Endothelial cell of umbilical vein (primary cell): ENCODE measurements around the gene NPLOC4.

Experiments
- EZH2 ChIP-seq: IDR thresholded peaks from 2 replicates; pipeline ENCODE4 v1.6.1; 2012; ENCODE audit warnings: borderline replicate concordance, low read depth, mild to moderate bottlenecking, moderate library complexity, low read length, inconsistent platforms; ENCODE audit not compliant: severe bottlenecking
- POLR2A ChIP-seq: IDR thresholded peaks from 2 replicates; pipeline ENCODE4 v1.6.1; 2012; ENCODE audit warnings: low read depth, mild to moderate bottlenecking, control low read depth, low read length
- POLR2AphosphoS5 ChIP-seq: IDR thresholded peaks from 2 replicates; pipeline ENCODE4 v1.6.1; 2012; ENCODE audit warnings: low read depth, mild to moderate bottlenecking, control low read depth, low read length, moderate library complexity; ENCODE audit not compliant: insufficient read depth
- TF ChIP-seq, protein P1 (sequence below), 2 donors: IDR thresholded peaks; 1 replicate in 1 of 2; 2 replicates in 1 of 2; pipeline ENCODE4 v1.5.1; 2011; ENCODE audit warnings: low read length in 2 of 2, mild to moderate bottlenecking in 2 of 2, moderate library complexity in 2 of 2, control low read depth in 1 of 2, inconsistent platforms in 1 of 2, low read depth in 1 of 2; ENCODE audit not compliant: insufficient read depth in 1 of 2; ENCODE audit errors: extremely low read depth in 1 of 2

DNA sequence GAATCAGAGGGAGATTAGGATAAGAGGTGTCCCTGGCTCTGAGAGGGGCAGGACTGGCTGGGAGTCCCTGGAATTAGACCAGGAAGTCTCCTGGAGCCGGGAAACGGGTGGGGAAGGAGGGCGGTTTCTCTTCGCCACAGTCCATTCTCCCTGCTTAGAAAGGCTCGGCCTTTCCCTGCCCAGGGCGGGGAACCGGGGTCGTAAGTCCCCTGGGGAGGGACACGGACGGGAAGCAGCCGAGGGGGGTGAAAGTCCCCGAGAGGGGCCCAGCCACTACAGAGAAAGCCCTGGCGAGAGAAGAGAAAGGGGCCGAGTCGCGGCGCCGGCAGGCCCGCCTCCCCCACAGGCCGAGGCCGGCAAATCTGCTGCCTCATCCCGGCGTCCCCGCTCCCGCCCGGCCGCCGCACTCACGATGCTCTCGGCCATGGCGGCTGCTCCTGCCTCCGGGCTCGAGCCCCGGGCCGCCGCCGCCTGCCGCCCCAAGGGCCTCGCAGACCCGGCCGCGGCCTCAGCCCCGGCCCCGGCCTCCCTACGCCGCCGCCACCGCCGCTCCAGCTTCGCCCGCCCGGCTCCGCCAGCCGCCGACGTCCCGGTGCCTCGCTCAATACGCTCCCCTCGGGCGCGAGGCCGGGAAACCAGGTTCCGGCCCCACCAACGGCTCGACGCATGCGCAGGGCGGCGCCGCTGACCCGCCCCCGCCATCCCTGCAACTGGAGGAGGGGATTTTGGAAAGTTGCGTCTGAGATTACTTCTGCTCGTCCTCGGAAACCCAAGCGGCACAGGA lies at the start of gene NPLOC4, which contains the start of gene TSPAN10:
- TF ChIP-seq, protein P1, sequence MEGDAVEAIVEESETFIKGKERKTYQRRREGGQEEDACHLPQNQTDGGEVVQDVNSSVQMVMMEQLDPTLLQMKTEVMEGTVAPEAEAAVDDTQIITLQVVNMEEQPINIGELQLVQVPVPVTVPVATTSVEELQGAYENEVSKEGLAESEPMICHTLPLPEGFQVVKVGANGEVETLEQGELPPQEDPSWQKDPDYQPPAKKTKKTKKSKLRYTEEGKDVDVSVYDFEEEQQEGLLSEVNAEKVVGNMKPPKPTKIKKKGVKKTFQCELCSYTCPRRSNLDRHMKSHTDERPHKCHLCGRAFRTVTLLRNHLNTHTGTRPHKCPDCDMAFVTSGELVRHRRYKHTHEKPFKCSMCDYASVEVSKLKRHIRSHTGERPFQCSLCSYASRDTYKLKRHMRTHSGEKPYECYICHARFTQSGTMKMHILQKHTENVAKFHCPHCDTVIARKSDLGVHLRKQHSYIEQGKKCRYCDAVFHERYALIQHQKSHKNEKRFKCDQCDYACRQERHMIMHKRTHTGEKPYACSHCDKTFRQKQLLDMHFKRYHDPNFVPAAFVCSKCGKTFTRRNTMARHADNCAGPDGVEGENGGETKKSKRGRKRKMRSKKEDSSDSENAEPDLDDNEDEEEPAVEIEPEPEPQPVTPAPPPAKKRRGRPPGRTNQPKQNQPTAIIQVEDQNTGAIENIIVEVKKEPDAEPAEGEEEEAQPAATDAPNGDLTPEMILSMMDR (IDR thresholded peaks at IDR 0.05; ENCODE audit: extremely low read depth in 1 of 2, insufficient read depth in 1 of 2, low read depth in 1 of 2, low read length in 2 of 2) = no peak
- TF ChIP-seq EZH2 (no peak), POLR2A (peak; percentile 81), POLR2AphosphoS5 (peak; percentile 96)
